Peyer's patch (tissue), 4 donors: ENCODE results near the gene PARVB.

ENCODE experiments used
- POLR2A ChIP-seq, 2 donors: fragments of 450-650 bp; IDR thresholded peaks; one replicate each; pipeline ENCODE4 v1.5.1; 2017; ENCODE audit warnings: antibody characterized with exemption in 2 of 2, mild to moderate bottlenecking in 2 of 2, moderate library complexity in 2 of 2
- TF ChIP-seq, protein P1 (sequence below), 6 experiments: fragments of 450-650 bp in 4 of 6; fragments of 200-600 bp in 2 of 6; sonication (generic) in 1 of 6; IDR thresholded peaks; one replicate each; pipeline ENCODE4 v1.5.1; 2017 to 2019; ENCODE audit warnings: antibody characterized with exemption in 6 of 6, mild to moderate bottlenecking in 3 of 6, moderate library complexity in 1 of 6

DNA sequence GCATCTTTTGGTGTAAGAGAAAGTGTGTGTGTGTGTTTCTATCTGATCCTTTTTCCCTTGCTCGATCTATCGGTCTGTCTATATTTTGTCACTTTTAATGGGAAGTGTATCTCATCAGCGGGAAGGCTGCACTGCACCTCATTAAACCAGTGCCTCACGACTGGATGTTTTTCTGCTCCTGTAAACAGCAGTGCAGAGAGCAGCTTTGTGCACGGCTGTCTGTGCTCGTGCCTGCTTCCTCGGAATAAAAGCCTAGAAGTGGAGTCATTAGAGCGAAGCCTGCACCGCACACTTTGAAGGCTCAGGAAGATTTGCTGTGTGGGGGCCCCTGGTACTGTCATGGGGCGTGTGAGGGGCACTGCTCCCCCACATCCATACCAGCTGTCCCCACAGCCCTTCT is 129.6 kb downstream of the PARVB start:
- TF ChIP-seq, protein P1, sequence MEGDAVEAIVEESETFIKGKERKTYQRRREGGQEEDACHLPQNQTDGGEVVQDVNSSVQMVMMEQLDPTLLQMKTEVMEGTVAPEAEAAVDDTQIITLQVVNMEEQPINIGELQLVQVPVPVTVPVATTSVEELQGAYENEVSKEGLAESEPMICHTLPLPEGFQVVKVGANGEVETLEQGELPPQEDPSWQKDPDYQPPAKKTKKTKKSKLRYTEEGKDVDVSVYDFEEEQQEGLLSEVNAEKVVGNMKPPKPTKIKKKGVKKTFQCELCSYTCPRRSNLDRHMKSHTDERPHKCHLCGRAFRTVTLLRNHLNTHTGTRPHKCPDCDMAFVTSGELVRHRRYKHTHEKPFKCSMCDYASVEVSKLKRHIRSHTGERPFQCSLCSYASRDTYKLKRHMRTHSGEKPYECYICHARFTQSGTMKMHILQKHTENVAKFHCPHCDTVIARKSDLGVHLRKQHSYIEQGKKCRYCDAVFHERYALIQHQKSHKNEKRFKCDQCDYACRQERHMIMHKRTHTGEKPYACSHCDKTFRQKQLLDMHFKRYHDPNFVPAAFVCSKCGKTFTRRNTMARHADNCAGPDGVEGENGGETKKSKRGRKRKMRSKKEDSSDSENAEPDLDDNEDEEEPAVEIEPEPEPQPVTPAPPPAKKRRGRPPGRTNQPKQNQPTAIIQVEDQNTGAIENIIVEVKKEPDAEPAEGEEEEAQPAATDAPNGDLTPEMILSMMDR (IDR thresholded peaks at IDR 0.05): no peak
- TF ChIP-seq POLR2A (IDR thresholded peaks at IDR 0.05): no peak
